GM19239 (cell line): ENCODE data around the gene LEKR1.

ENCODE experiments used
- DNase-seq: peaks from one replicate; pipeline ENCODE4 v3.0.0; 2011; ENCODE audit warnings: low spot score; ENCODE audit not compliant: insufficient read length
- FAIRE-seq: peaks from 2 replicates; lab custom pipeline; 2011; peaks lifted over from hg19 to GRCh38; lab: Jason Lieb, UNC

LEKR1 gene

GRCh38 chr3:157089455-157090221 lies 263.5 kb downstream of the LEKR1 start:
- peak; percentile 62 for FAIRE-seq
- DNase-seq = no peak

DNA sequence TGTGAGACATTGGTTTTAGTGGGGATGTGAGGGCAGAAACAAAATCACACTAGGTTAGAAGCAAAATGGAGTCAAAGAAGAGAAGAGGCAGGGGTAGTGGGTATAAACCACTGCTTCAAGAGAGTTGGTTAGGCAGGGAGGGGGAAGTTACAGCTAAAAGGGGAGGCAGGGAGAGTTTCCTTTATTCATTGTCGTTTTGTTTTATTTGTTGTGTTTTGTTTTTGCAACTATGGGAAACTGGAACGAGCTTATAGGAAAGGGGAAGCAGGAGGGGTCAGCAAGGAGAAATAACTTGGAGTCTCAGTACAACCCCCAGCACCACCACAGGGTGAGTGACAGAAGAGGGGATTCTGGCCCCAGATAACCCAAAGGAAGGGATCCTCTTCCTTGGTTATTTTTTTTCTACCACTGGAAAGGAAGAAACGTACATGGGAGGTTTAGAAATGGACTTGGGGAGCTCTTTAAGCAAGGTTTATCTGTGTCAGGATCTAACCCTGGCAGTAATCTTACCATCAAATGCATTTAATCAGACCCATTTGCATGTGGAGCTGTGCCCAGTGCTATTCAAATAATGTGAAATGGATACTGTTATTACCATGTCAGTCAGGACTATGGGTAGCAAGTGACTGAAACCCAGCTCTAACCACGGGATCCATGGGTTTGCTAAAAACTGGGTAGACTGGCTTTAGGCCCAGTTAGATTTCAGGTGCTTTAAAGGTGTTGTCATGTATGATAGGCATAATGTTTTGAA lies 265.1 kb downstream of the LEKR1 start:
- FAIRE-seq = peak; percentile 23
- DNase-seq = no peak

DNA sequence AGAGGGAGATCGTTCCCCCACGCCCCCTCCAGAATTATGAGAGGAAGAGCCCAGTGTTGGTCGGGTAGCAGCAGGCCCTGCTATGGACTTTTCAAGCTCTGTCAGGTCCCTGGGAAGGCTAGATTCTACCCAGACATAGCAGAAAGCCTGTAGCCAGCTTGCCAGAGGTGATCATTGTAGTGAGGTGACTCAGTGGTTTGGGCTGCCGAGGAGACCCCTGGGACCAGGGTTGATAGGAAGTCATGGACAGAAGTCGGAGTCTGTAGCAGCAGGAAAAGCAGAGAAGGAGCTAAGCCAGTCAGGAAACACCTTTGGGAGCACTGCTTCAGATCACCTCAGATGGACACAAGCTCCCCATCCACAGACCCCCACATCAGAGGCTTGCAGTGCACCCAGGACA lies 266.1 kb downstream of the LEKR1 start:
- DNase-seq = no peak
- FAIRE-seq = no peak

DNA sequence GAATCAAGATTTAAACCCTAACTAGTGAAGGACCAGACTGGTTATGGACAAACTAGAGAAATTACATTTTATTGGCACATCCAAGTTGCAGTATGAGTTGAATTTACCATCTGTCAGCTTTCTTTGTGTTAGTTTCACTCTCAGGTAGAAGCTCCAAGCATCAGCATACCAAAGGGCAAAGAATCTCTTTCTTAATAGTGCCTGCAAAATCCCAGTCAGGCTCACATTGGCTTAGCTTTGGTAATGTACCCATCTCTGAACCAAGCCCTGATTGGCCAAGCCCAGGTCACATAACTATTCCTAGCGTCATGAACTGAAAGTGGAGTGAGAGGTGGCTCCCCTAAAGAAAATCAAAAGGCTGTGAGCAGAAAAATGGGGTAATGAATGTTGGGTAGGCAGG lies 266.9 kb downstream of the LEKR1 start:
- FAIRE-seq = peak; percentile 54
- DNase-seq = no peak

GRCh38 chr3:157094301-157094700 lies 268.1 kb downstream of the LEKR1 start:
- FAIRE-seq = no peak

DNA sequence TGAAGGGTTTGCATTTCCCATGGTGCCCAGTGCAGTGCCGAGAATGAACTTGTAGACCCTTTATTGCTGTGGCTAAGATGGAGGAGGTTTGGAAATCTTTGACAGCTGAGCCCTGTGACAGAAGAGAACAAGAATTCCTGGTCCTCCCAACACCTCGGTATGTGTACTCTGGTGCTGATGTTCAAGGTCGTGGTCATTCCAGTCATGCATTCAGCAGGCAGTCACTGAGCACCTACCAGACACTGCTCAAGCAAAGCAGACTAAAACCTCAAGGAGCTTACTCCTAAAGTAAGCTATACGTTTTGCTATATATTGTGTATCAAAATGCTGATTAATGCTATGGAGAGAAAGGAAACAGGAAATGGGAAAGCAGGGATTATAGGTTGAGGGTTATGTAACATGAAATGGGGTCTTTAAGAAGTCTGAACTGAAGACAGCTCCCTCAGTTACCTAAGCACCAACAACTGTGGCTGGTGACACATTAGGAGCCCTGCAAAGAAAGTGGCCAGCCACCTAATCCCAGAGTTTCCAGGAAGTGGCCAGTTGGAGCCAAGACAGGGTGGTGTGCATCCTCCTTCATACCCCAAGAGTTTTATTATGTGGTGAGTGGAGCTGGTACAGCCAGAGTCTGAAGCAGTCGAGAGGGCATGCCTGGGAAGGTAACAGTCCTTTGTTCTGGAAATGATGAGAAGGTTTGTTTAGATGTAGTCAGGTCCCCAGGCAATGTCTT lies 268.8 kb downstream of the LEKR1 start:
- FAIRE-seq = no peak
- DNase-seq = no peak

More at GRCh38 chr3:157094301-157094700, 268.1 kb downstream of the LEKR1 start:
- DNase-seq = no peak
